Endothelial cell of umbilical vein (primary cell): Measurements from ENCODE around the gene SLC24A3. TPM values are rescaled to one million over a fixed set of nuclear protein-coding genes. Genes with fewer than 3 reads are reported as not detected.
A peak's percentile ranks its signal among the peaks of the same experiment; 100 is the strongest.

Experiments used
- BruUV-seq: library from RNA; stranded (reverse); fragments of 400-500 nt; replicated peaks from 2 replicates; lab custom pipeline; 2021; lab: Mats Ljungman, UMichigan
- CTCF ChIA-PET: fragments of 300-600, 350-600 bp; sonication (Branson Sonifier 250); formaldehyde crosslinking; loops from one replicate; lab custom pipeline; 2021; ENCODE audit warnings: antibody characterized with exemption, inconsistent platforms; lab: Charles Lee
- POLR2A ChIA-PET: fragments of 300-600, 350-600 bp; sonication (Branson Sonifier 250); formaldehyde crosslinking; loops from one replicate; lab custom pipeline; 2021; ENCODE audit warnings: antibody characterized with exemption, inconsistent platforms; lab: Charles Lee
- DNase-seq: peaks from one replicate; pipeline ENCODE4 v3.0.0-alpha.2; 2011; ENCODE audit warnings: low read depth, low spot score
- FAIRE-seq: peaks from 2 replicates; lab custom pipeline; 2011; peaks lifted over from hg19 to GRCh38; lab: Jason Lieb, UNC
- H2AFZ ChIP-seq: 2 replicates; pipeline ENCODE4 v1.6.0; 2012; ENCODE audit warnings: low read depth, low read length, control low read depth, inconsistent platforms
- H3K27ac ChIP-seq: 2 replicates; pipeline ENCODE4 v1.5.1; 2011; ENCODE audit warnings: low read depth, mild to moderate bottlenecking, control low read depth, low read length, moderate library complexity; ENCODE audit not compliant: insufficient read depth
- H3K27me3 ChIP-seq, 2 experiments: 2 replicates each; pipeline versions ENCODE4 v1.6.0 to v1.6.1; 2011; ENCODE audit warnings: low read length in 2 of 2, mixed read lengths in 1 of 2; ENCODE audit not compliant: control insufficient read depth in 2 of 2, insufficient read depth in 2 of 2
- H3K36me3 ChIP-seq, 2 experiments: 2 replicates in 1 of 2; 3 replicates in 1 of 2; pipeline ENCODE4 v1.5.1; 2011; ENCODE audit warnings: low read length in 2 of 2, mild to moderate bottlenecking in 1 of 2, moderate library complexity in 1 of 2; ENCODE audit not compliant: control insufficient read depth in 2 of 2, insufficient read depth in 2 of 2; ENCODE audit errors: extremely low read depth in 1 of 2
- H3K4me1 ChIP-seq: 3 replicates; pipeline ENCODE4 v1.5.1; 2011; ENCODE audit warnings: mild to moderate bottlenecking, low read length; ENCODE audit not compliant: control insufficient read depth, insufficient read depth; ENCODE audit errors: extremely low read depth
- H3K4me2 ChIP-seq: 2 replicates; pipeline ENCODE4 v1.6.1; 2011; ENCODE audit warnings: low read length, control low read depth, mixed read lengths; ENCODE audit not compliant: insufficient read depth
- H3K4me3 ChIP-seq, 3 experiments: fragments of 200-600 bp in 1 of 3; sonication (generic), shearing (Covaris generic) in 1 of 3; replicated peaks in 1 of 3; 2 replicates each; pipeline ENCODE4 v1.5.1; 2011 to 2016; ENCODE audit warnings: control low read depth in 3 of 3, low read length in 3 of 3, mild to moderate bottlenecking in 2 of 3, inconsistent platforms in 1 of 3, low read depth in 1 of 3, moderate library complexity in 1 of 3; ENCODE audit not compliant: insufficient read depth in 1 of 3
- H3K79me2 ChIP-seq: 2 replicates; pipeline ENCODE4 v1.6.0; 2012; ENCODE audit warnings: low read length, inconsistent platforms; ENCODE audit not compliant: control insufficient read depth, insufficient read depth
- H3K9ac ChIP-seq: replicated peaks from 2 replicates; pipeline ENCODE3; 2011; ENCODE audit warnings: low read length, control low read depth; ENCODE audit not compliant: insufficient read depth; ENCODE audit errors: extremely low read depth
- H3K9me1 ChIP-seq: replicated peaks from 3 replicates; pipeline ENCODE4 v1.6.0; 2011; ENCODE audit warnings: mild to moderate bottlenecking, low read length; ENCODE audit not compliant: control insufficient read depth, insufficient read depth; ENCODE audit errors: extremely low read depth
- H3K9me3 ChIP-seq: replicated peaks from 2 replicates; pipeline ENCODE4 v1.5.1; 2012; ENCODE audit warnings: low read length, inconsistent platforms; ENCODE audit not compliant: control insufficient read depth, insufficient read depth
- H4K20me1 ChIP-seq: replicated peaks from 2 replicates; pipeline ENCODE3; 2011; ENCODE audit warnings: mild to moderate bottlenecking, low read length; ENCODE audit not compliant: control insufficient read depth, insufficient read depth; ENCODE audit errors: extremely low read depth
- FOS ChIP-seq: IDR thresholded peaks from 2 replicates; pipeline ENCODE4 v1.6.1; 2011; ENCODE audit warnings: mild to moderate bottlenecking, low read length, moderate library complexity, borderline replicate concordance; ENCODE audit not compliant: insufficient read depth
- JUN ChIP-seq: IDR thresholded peaks from 2 replicates; pipeline ENCODE4 v1.6.1; 2011; ENCODE audit warnings: borderline replicate concordance, low read depth; ENCODE audit not compliant: insufficient read length, insufficient read depth
- POLR2A ChIP-seq: IDR thresholded peaks from 2 replicates; pipeline ENCODE4 v1.6.1; 2012; ENCODE audit warnings: low read depth, mild to moderate bottlenecking, control low read depth, low read length
- POLR2AphosphoS5 ChIP-seq: IDR thresholded peaks from 2 replicates; pipeline ENCODE4 v1.6.1; 2012; ENCODE audit warnings: low read depth, mild to moderate bottlenecking, control low read depth, low read length, moderate library complexity; ENCODE audit not compliant: insufficient read depth
- dilution Hi-C: fragments of 300-500 bp; cut with MboI; formaldehyde crosslinking; loops from one replicate; pipeline ENCODE4 v1.15.0; 2019; ENCODE audit warnings: low sequenced_read_pairs; ENCODE audit not compliant: extremely low pct_ligation_motif_present
- intact Hi-C: fragments of 100-400 bp; cut with micrococcal nuclease; formaldehyde crosslinking; loops from one replicate; pipeline ENCODE4 v1.10.0; 2022
- polyA plus RNA-seq, 4 experiments: library from polyadenylated mRNA; depleted of rRNA in 3 of 4; stranded (reverse) in 3 of 4; unstranded in 1 of 4; fragments of >200 nt; gene quantifications; 2 replicates each; pipeline versions ENCODE4 v1.2.1 to v1.2.3, GENCODE V29; 2011 to 2012; ENCODE audit warnings: missing spikeins in 1 of 4
- total RNA-seq: library from RNA; stranded (reverse); gene quantifications from 2 replicates; pipeline ENCODE4 v1.2.3, GENCODE V29; 2021
- TF ChIP-seq, protein P1 (sequence below), 2 donors: IDR thresholded peaks; 1 replicate in 1 of 2; 2 replicates in 1 of 2; pipeline ENCODE4 v1.5.1; 2011; ENCODE audit warnings: low read length in 2 of 2, mild to moderate bottlenecking in 2 of 2, moderate library complexity in 2 of 2, control low read depth in 1 of 2, inconsistent platforms in 1 of 2, low read depth in 1 of 2; ENCODE audit not compliant: insufficient read depth in 1 of 2; ENCODE audit errors: extremely low read depth in 1 of 2
- TF ChIP-seq, protein P2 (sequence below): IDR thresholded peaks from 2 replicates; pipeline ENCODE4 v1.6.1; 2011; ENCODE audit not compliant: insufficient read depth, insufficient read length

The SLC24A3 gene
- total and polyA plus RNA-seq, 2 donors (not counting 3 experiments of a cell fraction or from before 2014, with no cell fraction given) = not detected

DNA sequence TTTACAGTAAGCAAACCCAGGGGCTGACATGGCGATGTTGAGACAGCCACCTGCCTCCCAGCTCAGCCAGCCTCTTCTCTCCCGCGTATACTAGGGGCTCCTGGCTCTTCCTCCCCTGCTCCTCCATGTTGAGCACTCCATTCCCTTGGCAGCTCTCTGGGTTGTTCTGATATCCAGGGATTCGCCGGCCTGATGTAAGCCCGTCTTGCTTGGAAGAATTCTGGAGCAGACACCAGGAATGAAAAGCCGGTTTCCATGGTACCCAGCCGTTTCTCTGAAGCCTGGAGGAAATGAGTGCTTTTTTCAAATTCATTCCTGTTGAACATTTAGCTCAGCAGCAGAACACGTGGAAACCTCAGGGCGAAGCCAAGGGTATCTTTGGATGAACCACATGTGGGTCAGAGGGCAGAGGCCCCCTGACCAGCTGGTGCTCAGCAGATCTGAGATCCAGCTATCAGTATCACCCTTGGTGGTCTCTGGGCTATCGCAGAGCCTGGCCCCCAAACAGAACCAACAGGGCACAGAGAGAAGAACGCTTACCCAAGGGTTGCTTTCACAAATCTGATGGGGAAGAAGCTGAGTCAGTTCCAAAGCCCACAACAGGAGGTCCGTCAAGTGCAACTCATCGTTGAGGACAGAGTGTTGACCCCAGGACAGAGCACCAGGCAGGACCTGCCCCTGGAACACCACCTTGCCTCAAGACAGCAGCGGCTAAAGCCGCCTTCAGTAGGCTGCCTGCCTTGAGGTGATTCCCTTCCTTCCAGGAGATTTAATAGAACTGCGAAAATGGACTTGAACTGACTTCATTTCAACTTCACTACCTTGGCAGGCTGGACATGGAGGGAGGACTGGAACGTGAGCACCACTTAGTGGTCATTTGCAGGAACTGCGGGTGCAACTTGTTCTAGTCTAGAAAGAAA lies 449.5 kb downstream of the SLC24A3 start:
- TF ChIP-seq, protein P1, sequence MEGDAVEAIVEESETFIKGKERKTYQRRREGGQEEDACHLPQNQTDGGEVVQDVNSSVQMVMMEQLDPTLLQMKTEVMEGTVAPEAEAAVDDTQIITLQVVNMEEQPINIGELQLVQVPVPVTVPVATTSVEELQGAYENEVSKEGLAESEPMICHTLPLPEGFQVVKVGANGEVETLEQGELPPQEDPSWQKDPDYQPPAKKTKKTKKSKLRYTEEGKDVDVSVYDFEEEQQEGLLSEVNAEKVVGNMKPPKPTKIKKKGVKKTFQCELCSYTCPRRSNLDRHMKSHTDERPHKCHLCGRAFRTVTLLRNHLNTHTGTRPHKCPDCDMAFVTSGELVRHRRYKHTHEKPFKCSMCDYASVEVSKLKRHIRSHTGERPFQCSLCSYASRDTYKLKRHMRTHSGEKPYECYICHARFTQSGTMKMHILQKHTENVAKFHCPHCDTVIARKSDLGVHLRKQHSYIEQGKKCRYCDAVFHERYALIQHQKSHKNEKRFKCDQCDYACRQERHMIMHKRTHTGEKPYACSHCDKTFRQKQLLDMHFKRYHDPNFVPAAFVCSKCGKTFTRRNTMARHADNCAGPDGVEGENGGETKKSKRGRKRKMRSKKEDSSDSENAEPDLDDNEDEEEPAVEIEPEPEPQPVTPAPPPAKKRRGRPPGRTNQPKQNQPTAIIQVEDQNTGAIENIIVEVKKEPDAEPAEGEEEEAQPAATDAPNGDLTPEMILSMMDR (IDR thresholded peaks at IDR 0.05; ENCODE audit: extremely low read depth in 1 of 2, insufficient read depth in 1 of 2, low read depth in 1 of 2, low read length in 2 of 2) = peak; percentile 85 to 92
- TF ChIP-seq JUN = no peak
- no peak for TF ChIP-seq POLR2A
- TF ChIP-seq POLR2AphosphoS5 = no peak
- TF ChIP-seq, protein P2, sequence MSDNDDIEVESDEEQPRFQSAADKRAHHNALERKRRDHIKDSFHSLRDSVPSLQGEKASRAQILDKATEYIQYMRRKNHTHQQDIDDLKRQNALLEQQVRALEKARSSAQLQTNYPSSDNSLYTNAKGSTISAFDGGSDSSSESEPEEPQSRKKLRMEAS = no peak
- TF ChIP-seq FOS = no peak
- intact Hi-C loops = loop anchor here (1.0 kb wide), 4 partner anchors 34 to 1249 kb away; no protein-coding TSS in a partner anchor
- BruUV-seq = no TSS peak

More for the DNA sequence above, 449.5 kb downstream of the SLC24A3 start:
- CTCF ChIA-PET = interaction anchor here (0.9 to 10.0 kb wide), 10 partner anchors 11 to 1248 kb away, joined by 3 to 202 read pairs (median 10); no protein-coding TSS in a partner anchor
- no peak overlapping the region for H3K27ac ChIP-seq
- no peaks in the 10 kb centered on the region for H3K9me1 ChIP-seq
- no peaks in the 10 kb centered on the region for H3K79me2 ChIP-seq
- no peak overlapping the region for H3K4me2 ChIP-seq
- no peaks in the 10 kb centered on the region for H3K36me3 ChIP-seq
- no peaks in the 10 kb centered on the region for H3K4me1 ChIP-seq
- POLR2A ChIA-PET = no interaction called here
- DNase-seq (peak; percentile 72), FAIRE-seq (peak; percentile 95)
- H2AFZ ChIP-seq = no peak overlapping the region
- H4K20me1 ChIP-seq = no peaks in the 10 kb centered on the region
- H3K9me3 ChIP-seq = no peaks in the 10 kb centered on the region
- no peak overlapping the region for H3K9ac ChIP-seq
- dilution Hi-C loops = no loop called here
- H3K4me3 ChIP-seq = no peak overlapping the region
- peaks cover 10 to 22% of the 10 kb centered on the region in 2 experiments for H3K27me3 ChIP-seq
